GM12801 (cell line): Measurements from ENCODE around the gene MYL7.

Source experiments
- TF ChIP-seq, protein P1 (sequence below): IDR thresholded peaks from one replicate; pipeline ENCODE4 v1.5.1; 2011; ENCODE audit warnings: control low read depth; ENCODE audit not compliant: insufficient read length; ENCODE audit errors: extremely low read depth

Gene MYL7

GRCh38 chr7:44095781-44096180 is 45.4 kb downstream of the MYL7 start:
- TF ChIP-seq, protein P1, sequence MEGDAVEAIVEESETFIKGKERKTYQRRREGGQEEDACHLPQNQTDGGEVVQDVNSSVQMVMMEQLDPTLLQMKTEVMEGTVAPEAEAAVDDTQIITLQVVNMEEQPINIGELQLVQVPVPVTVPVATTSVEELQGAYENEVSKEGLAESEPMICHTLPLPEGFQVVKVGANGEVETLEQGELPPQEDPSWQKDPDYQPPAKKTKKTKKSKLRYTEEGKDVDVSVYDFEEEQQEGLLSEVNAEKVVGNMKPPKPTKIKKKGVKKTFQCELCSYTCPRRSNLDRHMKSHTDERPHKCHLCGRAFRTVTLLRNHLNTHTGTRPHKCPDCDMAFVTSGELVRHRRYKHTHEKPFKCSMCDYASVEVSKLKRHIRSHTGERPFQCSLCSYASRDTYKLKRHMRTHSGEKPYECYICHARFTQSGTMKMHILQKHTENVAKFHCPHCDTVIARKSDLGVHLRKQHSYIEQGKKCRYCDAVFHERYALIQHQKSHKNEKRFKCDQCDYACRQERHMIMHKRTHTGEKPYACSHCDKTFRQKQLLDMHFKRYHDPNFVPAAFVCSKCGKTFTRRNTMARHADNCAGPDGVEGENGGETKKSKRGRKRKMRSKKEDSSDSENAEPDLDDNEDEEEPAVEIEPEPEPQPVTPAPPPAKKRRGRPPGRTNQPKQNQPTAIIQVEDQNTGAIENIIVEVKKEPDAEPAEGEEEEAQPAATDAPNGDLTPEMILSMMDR, result no peak

- TF ChIP-seq, protein P1, result no peak
Observed at GRCh38 chr7:44094883-44095592, 46.1 kb downstream of the MYL7 start.

DNA sequence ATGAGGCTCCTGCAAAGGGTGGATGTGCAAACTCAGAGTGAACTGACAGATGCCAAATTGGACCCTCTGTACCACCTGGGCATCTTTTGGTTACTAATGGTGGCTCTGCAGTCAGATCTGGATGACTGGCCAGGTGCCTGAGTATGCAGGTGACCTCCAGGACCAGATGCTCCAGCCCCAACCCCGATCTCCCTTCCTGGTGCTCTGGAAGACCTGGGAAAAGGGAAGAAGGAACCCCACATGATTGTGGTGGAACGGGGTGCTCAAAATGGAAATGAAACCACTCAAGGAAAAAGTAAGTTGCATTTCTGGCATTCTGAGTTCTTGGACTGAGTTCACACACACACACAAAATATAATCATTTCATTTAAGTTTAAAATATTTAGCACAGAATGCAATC is 46.8 kb downstream of the MYL7 start:
- TF ChIP-seq, protein P1, result no peak

DNA sequence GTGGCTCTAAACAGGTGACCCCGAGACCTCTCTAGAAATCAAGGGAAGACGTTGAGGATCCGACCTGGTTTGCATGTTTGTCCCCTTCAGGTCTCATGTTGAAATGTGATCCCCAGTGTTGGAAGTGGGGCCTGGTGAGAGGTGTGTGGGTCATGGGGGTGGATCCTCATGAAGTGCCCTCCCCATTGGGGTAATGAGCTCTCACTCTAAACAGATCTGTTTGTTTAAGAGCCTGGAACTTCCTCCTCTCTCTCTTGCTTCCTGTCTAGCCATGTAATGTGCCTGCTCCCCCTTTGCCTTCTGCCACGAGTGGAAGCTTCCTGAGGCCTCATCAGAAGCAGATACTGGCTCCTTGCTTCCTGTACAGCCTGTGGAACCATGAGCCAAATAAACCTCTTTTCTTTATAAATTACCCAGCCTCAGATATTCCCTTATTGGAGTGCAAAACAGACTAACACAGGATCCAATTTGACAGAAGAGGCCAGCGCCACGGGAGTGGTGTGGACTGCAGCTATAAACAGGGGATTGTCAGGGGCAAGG is 48.0 kb downstream of the MYL7 start:
- TF ChIP-seq, protein P1, result no peak
